HepG2 (cell line): Measurements from ENCODE around the gene CENPP. TPM values are rescaled to one million over a fixed set of nuclear protein-coding genes. Genes with fewer than 3 reads are reported as not detected.

ENCODE experiments used
- ATAC-seq: fragments of 200-7000 bp; cut with Tn5 transposase; 3 replicates; pipeline ENCODE4 v1.9.1; 2020; ENCODE audit warnings: mild to moderate bottlenecking, moderate library complexity
- BruUV-seq: library from RNA; stranded (reverse); fragments of 400-500 nt; replicated peaks from 2 replicates; lab custom pipeline; 2021; lab: Mats Ljungman, UMichigan
- CTCF ChIA-PET: fragments of 300-600 bp; formaldehyde crosslinking; extraction: SDS; loops from one replicate; lab custom pipeline; 2021; ENCODE audit warnings: low total read pairs, inconsistent platforms, low intra/inter-chr PET ratio; lab: Yijun Ruan, JAX
- POLR2A ChIA-PET: fragments of 350-600 bp; sonication (Branson Sonifier 250); formaldehyde crosslinking; loops from one replicate; lab custom pipeline; 2020; ENCODE audit warnings: antibody characterized with exemption, inconsistent platforms; lab: Yijun Ruan, JAX
- DNase-seq: peaks from one replicate; pipeline ENCODE4 v3.0.0-alpha.2; 2015; ENCODE audit warnings: low spot score
- FAIRE-seq: peaks from 3 replicates; lab custom pipeline; 2011; peaks lifted over from hg19 to GRCh38; lab: Jason Lieb, UNC
- H2AFZ ChIP-seq: one replicate; pipeline ENCODE4 v1.6.1; 2011; ENCODE audit warnings: low read length, inconsistent platforms
- H3K27ac ChIP-seq: fragments of 300-600 bp; 3 replicates; pipeline ENCODE4 v1.8.0; 2011; ENCODE audit warnings: mixed run types, mild to moderate bottlenecking, mixed read lengths, low read length, inconsistent platforms; ENCODE audit not compliant: insufficient read depth; ENCODE audit errors: extremely low read length
- H3K27me3 ChIP-seq, 2 experiments: fragments of 200-600 bp in 1 of 2; 2 replicates in 1 of 2; 3 replicates in 1 of 2; pipeline versions ENCODE4 v1.6.0 to v1.8.0; 2011; ENCODE audit warnings: low read length in 2 of 2, mild to moderate bottlenecking in 2 of 2, moderate library complexity in 2 of 2, inconsistent platforms in 1 of 2; ENCODE audit not compliant: insufficient read depth in 2 of 2, control insufficient read depth in 1 of 2
- H3K36me3 ChIP-seq, 2 experiments: fragments of 200-600 bp in 1 of 2; replicated peaks in 1 of 2; 2 replicates in 1 of 2; 3 replicates in 1 of 2; pipeline versions ENCODE4 v1.5.1 to v1.8.0; 2011; ENCODE audit warnings: low read length in 2 of 2, inconsistent platforms in 1 of 2; ENCODE audit not compliant: insufficient read depth in 2 of 2, control insufficient read depth in 1 of 2
- H3K4me1 ChIP-seq: 2 replicates; pipeline ENCODE4 v1.5.1; 2012; ENCODE audit warnings: low read length, inconsistent platforms; ENCODE audit not compliant: insufficient read depth
- H3K4me2 ChIP-seq: 2 replicates; pipeline ENCODE4 v1.6.0; 2011; ENCODE audit warnings: low read depth, low read length, inconsistent platforms
- H3K4me3 ChIP-seq, 3 experiments: fragments of 200-600 bp in 1 of 3; sonication (generic), shearing (Covaris generic) in 1 of 3; replicated peaks in 1 of 3; 2 replicates each; pipeline ENCODE4 v1.5.1; 2011 to 2016; ENCODE audit warnings: low read length in 3 of 3, inconsistent platforms in 2 of 3, low read depth in 2 of 3, mild to moderate bottlenecking in 2 of 3, control low read depth in 1 of 3, mixed read lengths in 1 of 3; ENCODE audit not compliant: insufficient read depth in 1 of 3
- H3K79me2 ChIP-seq: one replicate; pipeline ENCODE4 v1.6.1; 2011; ENCODE audit warnings: low read length, inconsistent platforms; ENCODE audit not compliant: insufficient read depth
- H3K9ac ChIP-seq: 2 replicates; pipeline ENCODE4 v1.6.0; 2011; ENCODE audit warnings: mild to moderate bottlenecking, low read depth, low read length, inconsistent platforms; ENCODE audit not compliant: insufficient read depth
- H3K9me3 ChIP-seq: 2 replicates; pipeline ENCODE4 v1.5.1; 2012; ENCODE audit warnings: mild to moderate bottlenecking, low read length
- H4K20me1 ChIP-seq: 2 replicates; pipeline ENCODE4 v1.6.0; 2011; ENCODE audit warnings: inconsistent platforms, mild to moderate bottlenecking, low read length, moderate library complexity; ENCODE audit not compliant: insufficient read depth
- CAMTA2 ChIP-seq: sonication (generic); formaldehyde crosslinking; IDR thresholded peaks from 2 replicates; pipeline ENCODE4 v1.4.0; 2020; ENCODE audit warnings: mild to moderate bottlenecking, missing genetic modification reagents, borderline replicate concordance
- FOXM1 ChIP-seq: sonication (generic); formaldehyde crosslinking; IDR thresholded peaks from 2 replicates; pipeline ENCODE4 v1.5.0; 2020; ENCODE audit warnings: missing genetic modification reagents
- HINFP ChIP-seq: sonication (generic); formaldehyde crosslinking; IDR thresholded peaks from 2 replicates; pipeline ENCODE4 v1.4.0; 2020; ENCODE audit warnings: low read depth, mild to moderate bottlenecking, missing genetic modification reagents
- HOXA3 ChIP-seq: sonication (generic); formaldehyde crosslinking; IDR thresholded peaks from 2 replicates; pipeline ENCODE4 v1.5.0; 2020; ENCODE audit warnings: missing genetic modification reagents
- IRF9 ChIP-seq: sonication (generic); formaldehyde crosslinking; IDR thresholded peaks from 2 replicates; pipeline ENCODE4 v1.8.0; 2022; ENCODE audit warnings: missing genetic modification reagents, mild to moderate bottlenecking, borderline replicate concordance
- MBD4 ChIP-seq: IDR thresholded peaks from 2 replicates; pipeline ENCODE4 v1.6.1; 2012; ENCODE audit warnings: low read length, inconsistent platforms, borderline replicate concordance
- RBAK ChIP-seq: sonication (generic); formaldehyde crosslinking; IDR thresholded peaks from 2 replicates; pipeline ENCODE4 v1.5.1; 2020; ENCODE audit warnings: mild to moderate bottlenecking, missing genetic modification reagents
- TFE3 ChIP-seq: IDR thresholded peaks from 2 replicates; pipeline ENCODE4 v1.6.1; 2016
- ZNF263 ChIP-seq: sonication (generic); formaldehyde crosslinking; IDR thresholded peaks from 2 replicates; pipeline ENCODE4 v1.4.0; 2020; ENCODE audit warnings: missing genetic modification reagents
- ZNF550 ChIP-seq: sonication (generic); formaldehyde crosslinking; IDR thresholded peaks from 2 replicates; pipeline ENCODE4 v1.4.0; 2020; ENCODE audit warnings: mild to moderate bottlenecking, missing genetic modification reagents, borderline replicate concordance
- ZNF552 ChIP-seq: sonication (generic); formaldehyde crosslinking; IDR thresholded peaks from 2 replicates; pipeline ENCODE4 v1.9.0; 2022; ENCODE audit warnings: missing genetic modification reagents, mild to moderate bottlenecking, borderline replicate concordance
- ZNF749 ChIP-seq: sonication (generic); formaldehyde crosslinking; IDR thresholded peaks from 2 replicates; pipeline ENCODE4 v1.8.0; 2022; ENCODE audit warnings: mild to moderate bottlenecking, missing genetic modification reagents, moderate library complexity, borderline replicate concordance
- WGBS: methylation state at CpG from one replicate; pipeline ENCODE4 v1.1.6; 2017; ENCODE audit warnings: low lambda C conversion rate; 5-methylcytosine and 5-hydroxymethylcytosine counted together
- in situ Hi-C: cut with HindIII; loops from 2 replicates; pipeline ENCODE4 v1.10.0; 2017; ENCODE audit warnings: low pct_unique_long_range_greater_than_20kb; ENCODE audit not compliant: extremely low pct_ligation_motif_present
- intact Hi-C: fragments of 100-400 bp; cut with micrococcal nuclease; formaldehyde crosslinking; loops from one replicate; pipeline ENCODE4 v1.10.0; 2022; ENCODE audit not compliant: unreplicated experiment
- polyA plus RNA-seq, 8 experiments: library from polyadenylated mRNA; depleted of rRNA in 3 of 8; stranded (reverse) in 7 of 8; unstranded in 1 of 8; fragments of >200 nt; fragmentation: Illumina TruSeq in 4 of 8; extraction: Trizol in 4 of 8; gene quantifications; 2 replicates each; pipeline versions ENCODE4 v1.2.1 to v1.2.3, GENCODE V29; 2011 to 2016; ENCODE audit warnings: low read depth in 4 of 8, missing spikeins in 1 of 8, mixed read lengths in 1 of 8; ENCODE audit not compliant: insufficient read depth in 1 of 8
- total RNA-seq, 5 experiments: library from RNA; depleted of rRNA; stranded (reverse); fragments of >200 nt; fragmentation: Illumina TruSeq; extraction: Trizol; gene quantifications; 2 replicates each; pipeline ENCODE4 v1.2.3, GENCODE V29; 2016; ENCODE audit warnings: low read depth in 1 of 5
- TF ChIP-seq, protein P1 (sequence below): fragments of 450-650 bp; IDR thresholded peaks from 2 replicates; pipeline ENCODE4 v1.6.1; 2017; ENCODE audit warnings: mild to moderate bottlenecking

Gene CENPP
- total and polyA plus RNA-seq, 2 of the 13 experiments (the other 11 are each of a cell fraction or from before 2014, with no cell fraction given), result 2.0 to 11.4 TPM

DNA sequence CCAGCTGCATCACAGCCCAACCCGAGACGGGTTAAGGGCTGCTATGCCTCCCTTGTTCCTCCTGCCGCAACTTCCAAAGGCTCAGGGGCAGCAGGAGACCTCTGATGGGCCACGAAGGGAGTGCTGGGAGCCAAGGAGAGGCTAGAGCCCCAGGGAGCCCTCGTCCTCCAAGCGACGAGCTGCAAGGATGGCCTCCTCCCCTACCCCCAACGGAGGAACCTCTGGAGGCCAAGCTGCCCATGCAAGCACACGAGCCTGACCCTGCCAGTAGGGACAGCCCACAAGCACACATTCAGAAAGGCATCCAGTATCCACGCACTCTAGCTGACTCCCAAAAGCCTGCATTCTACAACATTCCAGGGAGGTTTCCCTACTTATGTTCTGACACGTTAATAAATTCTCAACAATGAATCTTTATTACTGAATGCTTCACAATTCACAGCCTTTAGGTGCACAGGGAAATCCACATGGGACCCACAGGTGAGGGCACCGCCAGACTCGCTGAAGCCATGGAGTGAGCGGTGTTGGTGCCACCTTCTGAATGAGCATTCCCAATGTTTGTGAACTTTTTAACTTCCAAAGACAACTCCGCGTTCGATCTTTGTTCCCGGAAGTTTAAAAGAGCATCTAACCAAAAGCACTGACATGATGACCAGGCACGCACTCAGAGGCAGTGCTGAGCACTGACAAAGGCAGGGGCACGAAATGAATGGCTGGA, 315.5 kb downstream of the CENPP start:
- BruUV-seq, result no TSS peak
- no peak overlapping the region for H3K27ac ChIP-seq

More for the DNA sequence above, 315.5 kb downstream of the CENPP start:
- H3K4me3 ChIP-seq, result no peak overlapping the region
- ATAC-seq (no peak), FAIRE-seq (no peak), DNase-seq (no peak)
- no peaks in the 10 kb centered on the region for H3K79me2 ChIP-seq
- CTCF ChIA-PET, result no interaction called here
- H3K9ac ChIP-seq, result no peak overlapping the region
- no peaks in the 10 kb centered on the region for H3K27me3 ChIP-seq
- intact Hi-C loops (no loop called here), in situ Hi-C loops (no loop called here)
- POLR2A ChIA-PET, result no interaction called here
- TF ChIP-seq ZNF749 (no peak), HINFP (CRISPR knock-in tag) (no peak), MBD4 (no peak), IRF9 (no peak), HOXA3 (CRISPR knock-in tag) (no peak), ZNF550 (no peak), RBAK (CRISPR knock-in tag) (no peak), CAMTA2 (CRISPR knock-in tag) (no peak), ZNF552 (CRISPR knock-in tag) (no peak), ZNF263 (CRISPR knock-in tag) (no peak), FOXM1 (CRISPR knock-in tag) (no peak), TFE3 (CRISPR knock-in tag) (no peak)
- TF ChIP-seq, protein P1, sequence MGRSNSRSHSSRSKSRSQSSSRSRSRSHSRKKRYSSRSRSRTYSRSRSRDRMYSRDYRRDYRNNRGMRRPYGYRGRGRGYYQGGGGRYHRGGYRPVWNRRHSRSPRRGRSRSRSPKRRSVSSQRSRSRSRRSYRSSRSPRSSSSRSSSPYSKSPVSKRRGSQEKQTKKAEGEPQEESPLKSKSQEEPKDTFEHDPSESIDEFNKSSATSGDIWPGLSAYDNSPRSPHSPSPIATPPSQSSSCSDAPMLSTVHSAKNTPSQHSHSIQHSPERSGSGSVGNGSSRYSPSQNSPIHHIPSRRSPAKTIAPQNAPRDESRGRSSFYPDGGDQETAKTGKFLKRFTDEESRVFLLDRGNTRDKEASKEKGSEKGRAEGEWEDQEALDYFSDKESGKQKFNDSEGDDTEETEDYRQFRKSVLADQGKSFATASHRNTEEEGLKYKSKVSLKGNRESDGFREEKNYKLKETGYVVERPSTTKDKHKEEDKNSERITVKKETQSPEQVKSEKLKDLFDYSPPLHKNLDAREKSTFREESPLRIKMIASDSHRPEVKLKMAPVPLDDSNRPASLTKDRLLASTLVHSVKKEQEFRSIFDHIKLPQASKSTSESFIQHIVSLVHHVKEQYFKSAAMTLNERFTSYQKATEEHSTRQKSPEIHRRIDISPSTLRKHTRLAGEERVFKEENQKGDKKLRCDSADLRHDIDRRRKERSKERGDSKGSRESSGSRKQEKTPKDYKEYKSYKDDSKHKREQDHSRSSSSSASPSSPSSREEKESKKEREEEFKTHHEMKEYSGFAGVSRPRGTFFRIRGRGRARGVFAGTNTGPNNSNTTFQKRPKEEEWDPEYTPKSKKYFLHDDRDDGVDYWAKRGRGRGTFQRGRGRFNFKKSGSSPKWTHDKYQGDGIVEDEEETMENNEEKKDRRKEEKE, result no peak
- H3K4me1 ChIP-seq, result no peaks in the 10 kb centered on the region
- no peaks in the 10 kb centered on the region for H3K9me3 ChIP-seq
- WGBS, result 94% methylated on average over 11 of the region's 20 CpGs
- H3K36me3 ChIP-seq, result peaks cover 25 to 79% of the 10 kb centered on the region in 2 experiments
- no peaks in the 10 kb centered on the region for H4K20me1 ChIP-seq
- H3K4me2 ChIP-seq, result no peak overlapping the region
- H2AFZ ChIP-seq, result no peak overlapping the region
